ENCODE data around the gene SAMD9L. TPM values are rescaled to one million over a fixed set of nuclear protein-coding genes. Genes with fewer than 3 reads are reported as not detected.

Gene SAMD9L
- total RNA-seq, 4 donors from 2014 or later: 7.2 to 28.8 (median 16.4) TPM

- DNase-seq: no peak
- H3K4me3 ChIP-seq: peak overlapping the region in 1 of 4 donors; percentile 54
- intact Hi-C loops (cut with DNase I; ENCODE audit: low total_unique reads): no loop called here
- in situ Hi-C loops (cut with MboI; ENCODE audit: low pct_ligation_motif_present in 1 of 4, low pct_unique_long_range_greater_than_20kb in 1 of 4, low sequenced_read_pairs in 3 of 4): no loop called here
- TF ChIP-seq CTCF (IDR thresholded peaks at IDR 0.05) (no peak), POLR2AphosphoS5 (IDR thresholded peaks at IDR 0.05) (no peak), EP300 (IDR thresholded peaks at IDR 0.05; ENCODE audit: low read depth) (no peak), POLR2A (IDR thresholded peaks at IDR 0.05) (no peak)
- WGBS, 2 donors (ENCODE audit: low coverage in 1 of 2): 46 to 81% methylated on average over 2 to 7 of the region's 7 CpGs
- H3K36me3 ChIP-seq: peaks cover 0 to 1% (median 0%) of the 10 kb centered on the region in 4 donors
- peaks cover 0 to 28% (median 13%) of the 10 kb centered on the region in 4 donors for H3K4me1 ChIP-seq
- peaks cover 0 to 5% of the 10 kb centered on the region in 2 donors for H3K9me3 ChIP-seq
- no peaks in the 10 kb centered on the region for H3K27me3 ChIP-seq
- no peak overlapping the region for H3K27ac ChIP-seq
Measured at GRCh38 chr7:93115796-93116195, 32.4 kb downstream of the SAMD9L start.

DNA sequence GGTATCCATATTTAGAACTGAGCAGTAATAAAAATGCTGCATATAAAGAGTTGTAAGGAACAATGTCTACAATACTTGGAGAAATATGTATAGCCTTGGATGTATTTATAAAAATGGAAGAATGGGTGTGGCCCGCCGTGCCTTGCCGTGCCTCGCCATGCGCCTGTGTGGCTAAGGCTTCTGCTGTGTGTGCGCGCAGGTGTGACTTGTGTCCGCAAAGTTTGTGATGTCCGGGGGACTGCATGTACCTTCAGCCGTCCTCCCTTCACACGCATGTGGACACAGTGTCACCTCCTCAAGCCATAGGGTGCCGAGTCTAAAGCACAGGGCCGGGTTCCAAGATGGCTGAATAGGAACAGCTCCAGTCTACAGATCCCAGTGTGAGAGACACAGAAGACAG, 40.2 kb downstream of the SAMD9L start:
- Histone ChIP-seq H3K4me1 (no peaks in the 10 kb centered on the region), H3K4me3 (no peak overlapping the region), H3K27ac (no peak overlapping the region), H3K27me3 (no peaks in the 10 kb centered on the region), H3K36me3 (peaks cover 0 to 52% (median 19%) of the 10 kb centered on the region in 4 donors), H3K9me3 (peaks cover 57 to 61% of the 10 kb centered on the region in 2 donors)
- in situ Hi-C loops (cut with MboI; ENCODE audit: low pct_ligation_motif_present in 1 of 4, low pct_unique_long_range_greater_than_20kb in 1 of 4, low sequenced_read_pairs in 3 of 4): no loop called here
- no peak for DNase-seq
- TF ChIP-seq POLR2AphosphoS5 (IDR thresholded peaks at IDR 0.05) (no peak), EP300 (IDR thresholded peaks at IDR 0.05; ENCODE audit: low read depth) (no peak), CTCF (IDR thresholded peaks at IDR 0.05) (no peak), POLR2A (IDR thresholded peaks at IDR 0.05) (no peak)
- intact Hi-C loops (cut with DNase I; ENCODE audit: low total_unique reads): no loop called here
- 86 to 98% methylated on average over 6 to 13 of the region's 13 CpGs for WGBS, 2 donors (ENCODE audit: low coverage in 1 of 2)

DNA sequence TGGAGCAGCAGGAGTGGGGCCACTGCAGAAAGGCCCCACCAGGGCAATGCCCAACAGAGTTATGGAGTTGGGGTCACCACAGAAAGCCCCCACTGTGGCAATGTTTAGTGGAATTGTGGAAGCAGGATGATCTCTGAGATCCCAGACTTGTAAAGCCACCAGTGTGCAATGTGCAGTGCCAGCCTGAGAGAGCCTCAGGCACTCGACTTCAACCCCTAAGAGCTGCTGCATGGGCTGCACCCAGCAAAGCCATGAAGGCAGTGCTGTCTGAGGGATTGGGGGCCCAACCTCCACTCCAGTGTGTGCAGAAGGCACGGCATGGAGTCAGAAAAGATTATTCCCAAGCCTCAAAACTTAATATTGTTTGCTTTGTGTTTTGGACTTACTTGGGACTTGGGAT, 50.8 kb downstream of the SAMD9L start:
- peaks cover 21 to 28% of the 10 kb centered on the region in 2 donors for H3K9me3 ChIP-seq
- no peak for DNase-seq
- peaks cover 0 to 3% (median 0%) of the 10 kb centered on the region in 4 donors for H3K36me3 ChIP-seq
- no peaks in the 10 kb centered on the region for H3K27me3 ChIP-seq
- intact Hi-C loops (cut with DNase I; ENCODE audit: low total_unique reads) (no loop called here), in situ Hi-C loops (cut with MboI; ENCODE audit: low pct_ligation_motif_present in 1 of 4, low pct_unique_long_range_greater_than_20kb in 1 of 4, low sequenced_read_pairs in 3 of 4) (no loop called here)
- H3K4me1 ChIP-seq: no peaks in the 10 kb centered on the region
- H3K4me3 ChIP-seq: no peak overlapping the region
- TF ChIP-seq POLR2A (IDR thresholded peaks at IDR 0.05) (no peak), EP300 (IDR thresholded peaks at IDR 0.05; ENCODE audit: low read depth) (no peak), POLR2AphosphoS5 (IDR thresholded peaks at IDR 0.05) (no peak), CTCF (IDR thresholded peaks at IDR 0.05) (no peak)
- H3K27ac ChIP-seq: no peak overlapping the region
- WGBS, 2 donors (ENCODE audit: low coverage in 1 of 2): 56% methylated on average over 2 of the region's 2 CpGs; no CpG with 5 or more reads in 1 of the 2 donors

DNA sequence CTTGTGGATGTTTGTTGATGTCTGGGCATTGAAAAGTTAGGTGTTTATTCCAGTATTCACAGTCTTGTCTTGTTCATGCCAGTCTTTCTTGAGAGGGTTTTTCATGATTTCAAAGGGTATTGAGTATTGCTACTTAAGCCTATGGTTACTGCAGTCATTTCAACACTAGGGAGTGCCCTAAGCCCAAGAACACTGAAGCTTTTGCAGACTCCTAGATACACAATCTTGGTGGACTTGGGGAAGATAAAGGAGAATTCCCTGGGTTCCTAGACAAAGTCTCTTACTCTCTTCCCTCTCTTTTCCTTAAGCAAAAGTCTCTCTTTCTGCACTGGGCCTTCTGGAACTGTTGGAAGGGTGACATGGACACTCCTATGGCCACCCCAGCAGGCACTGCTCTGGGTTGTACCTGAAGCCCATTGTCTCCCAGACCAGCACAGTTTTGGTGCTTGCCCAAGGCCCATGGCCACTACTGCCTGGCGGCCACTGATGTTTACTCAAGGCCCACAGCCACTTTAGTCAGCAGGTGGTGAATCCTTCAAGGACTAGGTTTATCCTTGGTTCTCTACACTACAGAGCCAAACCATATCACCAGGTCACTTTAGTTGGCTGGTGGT, 55.3 kb downstream of the SAMD9L start:
- 79 to 100% methylated on average over 1 of the region's 1 CpG for WGBS, 2 donors (ENCODE audit: low coverage in 1 of 2)
- Histone ChIP-seq H3K27me3 (no peaks in the 10 kb centered on the region), H3K4me1 (no peaks in the 10 kb centered on the region), H3K4me3 (no peak overlapping the region), H3K36me3 (no peaks in the 10 kb centered on the region), H3K27ac (no peak overlapping the region), H3K9me3 (no peaks in the 10 kb centered on the region)
- TF ChIP-seq EP300 (IDR thresholded peaks at IDR 0.05; ENCODE audit: low read depth): no peak
- peak in 3 of 5 experiments; percentile 22 to 26 (median 25) for TF ChIP-seq CTCF (IDR thresholded peaks at IDR 0.05)
- no peak for TF ChIP-seq POLR2A (IDR thresholded peaks at IDR 0.05)
- intact Hi-C loops (cut with DNase I; ENCODE audit: low total_unique reads): no loop called here
- DNase-seq: no peak
- in situ Hi-C loops (cut with MboI; ENCODE audit: low pct_ligation_motif_present in 1 of 4, low pct_unique_long_range_greater_than_20kb in 1 of 4, low sequenced_read_pairs in 3 of 4): no loop called here

Other genes with a start within 250 kb of the SAMD9L start
- 10 to 100 TPM in 3 of 4 donors, 1 to 10 TPM in 1; 2.6 to 25.6 (median 14.3) TPM for gene SAMD9, start 30.4 kb downstream of the SAMD9L start, total RNA-seq
- gene HEPACAM2, start 78.1 kb upstream of the SAMD9L start, total RNA-seq: 100 to 1,000 TPM in 1 of 4 donors, 10 to 100 TPM in 3; 10.5 to 127 (median 45.1) TPM
- 10 to 100 TPM; 17.1 to 43.7 (median 26.9) TPM for gene VPS50, start 84.0 kb upstream of the SAMD9L start, total RNA-seq